ENCODE data around the gene RPS3.

DNA sequence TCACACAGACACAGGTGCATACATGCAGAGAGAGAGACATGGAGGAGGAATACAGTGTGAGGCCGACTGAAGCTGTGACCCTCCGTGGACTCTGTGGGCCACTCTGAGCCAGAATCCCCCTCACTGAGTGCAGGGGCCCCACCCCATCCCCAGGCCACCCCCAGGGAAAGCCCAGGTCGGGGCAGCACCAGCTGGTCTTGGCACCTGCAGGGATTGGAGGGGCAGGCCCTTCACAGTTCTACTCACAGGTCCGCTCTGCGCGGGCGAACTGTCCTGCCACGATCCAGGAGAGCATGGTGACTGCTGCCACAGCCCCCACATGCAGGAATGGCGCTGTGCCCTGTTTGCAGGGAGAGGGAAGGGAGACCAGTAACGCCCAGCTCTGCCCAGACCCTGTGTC is 50.0 kb downstream of the RPS3 start:
- no peak for TF ChIP-seq EZH2phosphoT487 (IDR thresholded peaks at IDR 0.05; ENCODE audit: low read depth, severe bottlenecking, unreplicated experiment)
- TF ChIP-seq, protein P1, sequence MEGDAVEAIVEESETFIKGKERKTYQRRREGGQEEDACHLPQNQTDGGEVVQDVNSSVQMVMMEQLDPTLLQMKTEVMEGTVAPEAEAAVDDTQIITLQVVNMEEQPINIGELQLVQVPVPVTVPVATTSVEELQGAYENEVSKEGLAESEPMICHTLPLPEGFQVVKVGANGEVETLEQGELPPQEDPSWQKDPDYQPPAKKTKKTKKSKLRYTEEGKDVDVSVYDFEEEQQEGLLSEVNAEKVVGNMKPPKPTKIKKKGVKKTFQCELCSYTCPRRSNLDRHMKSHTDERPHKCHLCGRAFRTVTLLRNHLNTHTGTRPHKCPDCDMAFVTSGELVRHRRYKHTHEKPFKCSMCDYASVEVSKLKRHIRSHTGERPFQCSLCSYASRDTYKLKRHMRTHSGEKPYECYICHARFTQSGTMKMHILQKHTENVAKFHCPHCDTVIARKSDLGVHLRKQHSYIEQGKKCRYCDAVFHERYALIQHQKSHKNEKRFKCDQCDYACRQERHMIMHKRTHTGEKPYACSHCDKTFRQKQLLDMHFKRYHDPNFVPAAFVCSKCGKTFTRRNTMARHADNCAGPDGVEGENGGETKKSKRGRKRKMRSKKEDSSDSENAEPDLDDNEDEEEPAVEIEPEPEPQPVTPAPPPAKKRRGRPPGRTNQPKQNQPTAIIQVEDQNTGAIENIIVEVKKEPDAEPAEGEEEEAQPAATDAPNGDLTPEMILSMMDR (IDR thresholded peaks at IDR 0.05; ENCODE audit: poor library complexity): no peak
- TF ChIP-seq EZH2 (IDR thresholded peaks at IDR 0.05; ENCODE audit: borderline replicate concordance): no peak

Measured in hepatocyte (in vitro differentiated cells).